Measurements from ENCODE around the gene PRLHR.

The PRLHR gene

DNA sequence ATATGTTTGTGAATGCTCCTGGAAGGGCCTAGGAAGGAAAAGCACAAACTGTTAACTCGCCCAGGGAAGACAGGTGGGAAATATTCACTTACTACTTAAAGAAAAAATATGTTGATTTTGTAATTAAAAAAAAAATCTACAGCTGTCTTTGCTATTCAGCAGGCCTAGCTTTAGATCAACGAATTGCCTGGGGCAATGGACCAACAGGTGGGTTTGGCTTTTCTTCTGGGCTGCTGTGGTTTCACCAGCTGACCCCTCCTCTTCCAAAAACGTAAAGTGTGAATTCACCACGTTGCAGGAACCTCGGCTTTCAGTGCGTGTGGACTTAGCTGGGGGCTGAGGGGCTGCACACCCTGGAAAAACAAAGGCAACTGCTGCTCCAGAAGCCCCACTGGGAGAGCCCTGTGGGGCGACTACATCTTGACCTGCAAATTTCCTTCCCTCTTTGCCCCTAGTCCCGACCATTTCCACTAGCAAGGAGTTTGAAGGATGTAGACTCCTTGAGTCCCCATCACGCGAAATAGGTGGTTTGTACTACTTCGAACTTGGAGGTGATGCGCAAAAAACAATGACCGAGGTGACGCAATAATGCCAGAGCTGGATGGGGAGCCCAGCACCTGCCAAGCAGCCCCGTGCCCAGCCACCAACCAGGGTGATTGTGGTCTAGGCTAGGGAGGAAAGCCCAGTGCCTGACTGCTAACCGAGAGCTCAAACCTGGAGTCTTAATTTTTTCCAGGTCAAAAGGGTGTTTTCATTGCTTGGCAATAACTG, 7.4 kb downstream of the PRLHR start:
- no peak for DNase-seq (ENCODE audit: low read depth in 3 of 3)

DNA sequence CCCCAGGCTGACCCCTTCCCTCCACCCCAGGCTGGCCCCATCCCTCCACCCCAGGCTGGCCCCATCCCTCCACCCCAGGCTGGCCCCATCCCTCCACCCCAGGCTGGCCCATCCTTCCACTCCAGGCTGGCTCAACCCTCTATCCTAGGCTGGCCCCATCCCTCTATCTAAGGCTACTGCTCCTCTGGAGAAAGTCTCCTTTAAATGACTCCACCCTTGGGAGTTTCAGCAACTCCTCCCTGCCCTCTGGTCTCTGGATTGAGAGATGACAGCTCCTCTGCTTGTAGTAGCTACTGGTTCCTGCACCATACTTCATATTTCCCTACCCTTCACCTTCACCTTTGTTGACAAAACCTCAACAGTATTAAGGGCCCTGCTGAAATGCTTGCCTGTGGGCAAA, 8.5 kb downstream of the PRLHR start:
- DNase-seq (ENCODE audit: low read depth in 3 of 3), result no peak

DNA sequence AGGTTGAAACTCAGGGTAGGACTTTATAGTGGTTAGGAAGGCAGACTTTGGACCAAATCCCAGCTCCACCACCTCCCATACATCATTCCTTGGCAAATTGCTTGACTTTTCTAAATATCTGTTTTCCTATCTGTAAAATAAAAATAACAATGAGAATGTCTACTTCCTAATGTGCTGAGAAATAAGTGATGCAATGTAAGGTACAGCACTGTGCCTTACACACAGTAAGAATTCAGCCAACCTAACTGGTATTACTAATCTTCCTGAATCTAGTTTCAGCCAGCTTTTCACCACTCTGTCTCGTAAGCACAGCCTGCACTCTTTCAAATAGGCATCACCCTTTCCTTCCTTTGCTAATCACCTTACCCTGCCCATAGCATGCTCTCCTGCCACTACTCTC, 9.7 kb downstream of the PRLHR start:
- DNase-seq (ENCODE audit: low read depth in 3 of 3), result no peak

DNA sequence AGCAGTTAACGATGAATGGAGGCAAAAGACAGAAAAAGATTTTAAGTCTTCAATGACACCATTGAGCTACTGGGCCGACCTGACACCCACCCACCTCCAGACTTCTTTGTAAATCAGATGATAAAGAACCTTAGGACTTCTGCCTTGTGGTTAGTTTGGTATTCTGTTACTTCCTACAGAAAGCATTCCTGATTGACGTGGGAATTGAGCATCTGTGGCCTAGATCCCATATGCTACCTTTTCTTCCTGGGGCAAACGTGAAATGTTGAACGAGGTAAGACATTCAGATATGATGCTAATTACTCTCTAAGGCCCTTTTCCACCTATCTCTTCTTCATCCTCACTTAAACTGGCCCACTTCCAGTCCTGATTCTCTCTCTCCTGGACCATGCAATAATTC, 10.2 kb downstream of the PRLHR start:
- no peak for DNase-seq (ENCODE audit: low read depth in 3 of 3)

- no peak for DNase-seq (ENCODE audit: low read depth in 3 of 3)
Measured at GRCh38 chr10:118584181-118584954, 11.1 kb downstream of the PRLHR start.

DNA sequence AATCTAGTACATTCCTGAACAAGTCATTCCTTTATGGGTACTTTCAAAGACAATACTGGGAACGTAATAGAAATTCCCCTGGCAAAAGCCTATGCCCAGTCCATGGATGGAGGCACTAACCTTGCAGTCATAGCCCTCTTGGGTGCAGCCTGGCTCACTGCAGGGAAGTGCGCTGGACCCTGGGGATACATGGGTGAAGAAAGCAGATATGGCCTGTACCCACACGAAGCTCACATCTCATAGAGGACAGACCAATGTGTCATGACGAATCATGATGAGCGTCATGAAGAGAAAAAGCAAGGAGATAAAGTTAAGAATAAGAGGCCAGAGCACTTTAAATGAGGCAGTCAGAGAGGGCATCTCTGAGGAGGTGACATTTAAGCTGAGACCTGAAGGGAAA, 11.8 kb downstream of the PRLHR start:
- DNase-seq (ENCODE audit: low read depth in 3 of 3), result no peak

DNA sequence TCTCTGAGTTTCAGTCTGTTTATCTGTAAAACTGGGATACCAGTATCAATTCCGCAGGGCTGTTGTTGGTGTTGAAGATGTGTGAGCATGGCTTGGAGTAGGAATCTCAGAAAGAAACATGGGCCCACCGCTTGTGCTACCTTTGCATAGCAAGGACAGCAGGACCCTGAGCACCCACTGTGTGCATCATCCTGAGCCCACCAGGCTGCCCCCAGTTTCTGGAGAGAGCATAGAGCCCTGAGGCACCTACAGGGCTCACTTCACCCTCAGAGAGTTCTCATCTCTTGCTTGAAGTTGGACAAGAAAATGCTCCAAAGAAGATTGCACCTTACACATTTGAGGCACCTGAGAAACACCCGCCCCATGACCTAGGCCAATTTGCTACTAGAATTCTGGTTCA, 12.9 kb downstream of the PRLHR start:
- no peak for DNase-seq (ENCODE audit: low read depth in 3 of 3)

DNA sequence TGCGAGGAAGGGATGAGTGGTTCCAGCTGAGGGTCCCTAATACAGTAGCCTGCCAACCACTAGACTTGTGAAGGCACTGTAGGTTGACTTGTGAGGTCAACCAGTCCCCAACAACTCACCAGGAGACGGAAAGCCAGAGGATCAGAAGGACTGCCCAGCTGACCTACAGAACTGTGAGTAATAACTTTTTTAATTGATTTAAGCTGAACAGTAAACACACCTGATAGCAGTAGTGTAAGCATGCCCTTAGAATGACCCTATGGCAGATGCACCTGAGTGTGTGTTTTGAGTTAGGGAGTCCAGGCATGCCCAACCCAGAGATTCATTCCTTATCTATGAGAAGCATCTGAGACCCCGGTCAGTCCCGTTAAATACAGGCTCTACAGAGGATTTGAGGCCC, 14.1 kb downstream of the PRLHR start:
- DNase-seq (ENCODE audit: low read depth in 3 of 3), result no peak

DNA sequence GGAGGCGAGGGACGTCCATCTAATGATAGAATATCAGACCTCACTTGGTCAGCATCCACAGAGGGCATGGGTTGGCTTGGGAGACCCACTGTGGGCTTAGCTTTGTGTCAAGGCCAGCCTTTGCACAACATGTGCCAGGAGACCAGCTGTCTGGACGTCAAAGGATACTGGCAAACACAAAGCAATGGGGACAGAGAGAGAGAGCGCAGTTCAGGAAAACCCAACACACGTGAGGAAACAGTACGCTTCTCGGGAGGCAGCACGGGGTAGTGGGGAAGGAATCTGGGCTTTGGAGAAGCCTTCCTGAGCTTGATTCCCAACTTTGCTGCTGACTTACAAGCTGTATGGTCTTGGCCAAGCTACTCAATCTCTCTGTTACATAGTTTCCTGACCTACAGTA, 14.7 kb downstream of the PRLHR start:
- no peak for DNase-seq (ENCODE audit: low read depth in 3 of 3)

DNA sequence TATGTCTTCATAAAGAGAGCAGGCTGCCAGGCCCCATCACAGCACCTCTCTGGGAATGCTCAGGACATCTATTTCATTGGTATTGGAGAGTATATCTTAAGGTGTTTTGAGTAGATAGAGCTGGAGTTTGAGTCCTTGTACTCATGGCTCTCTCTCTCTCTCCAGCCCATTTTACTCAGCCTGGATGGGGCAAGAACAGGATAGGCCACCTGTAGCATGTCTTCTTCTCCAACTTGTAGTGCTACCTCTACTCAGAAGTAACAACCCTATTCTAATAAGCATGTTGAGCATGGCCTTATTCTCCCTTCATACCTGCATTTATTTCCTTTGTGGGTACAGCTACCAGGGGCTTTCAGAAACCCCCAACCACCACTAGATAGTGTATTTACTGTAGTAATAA, 21.9 kb downstream of the PRLHR start:
- no peak for DNase-seq (ENCODE audit: low read depth in 3 of 3)

DNA sequence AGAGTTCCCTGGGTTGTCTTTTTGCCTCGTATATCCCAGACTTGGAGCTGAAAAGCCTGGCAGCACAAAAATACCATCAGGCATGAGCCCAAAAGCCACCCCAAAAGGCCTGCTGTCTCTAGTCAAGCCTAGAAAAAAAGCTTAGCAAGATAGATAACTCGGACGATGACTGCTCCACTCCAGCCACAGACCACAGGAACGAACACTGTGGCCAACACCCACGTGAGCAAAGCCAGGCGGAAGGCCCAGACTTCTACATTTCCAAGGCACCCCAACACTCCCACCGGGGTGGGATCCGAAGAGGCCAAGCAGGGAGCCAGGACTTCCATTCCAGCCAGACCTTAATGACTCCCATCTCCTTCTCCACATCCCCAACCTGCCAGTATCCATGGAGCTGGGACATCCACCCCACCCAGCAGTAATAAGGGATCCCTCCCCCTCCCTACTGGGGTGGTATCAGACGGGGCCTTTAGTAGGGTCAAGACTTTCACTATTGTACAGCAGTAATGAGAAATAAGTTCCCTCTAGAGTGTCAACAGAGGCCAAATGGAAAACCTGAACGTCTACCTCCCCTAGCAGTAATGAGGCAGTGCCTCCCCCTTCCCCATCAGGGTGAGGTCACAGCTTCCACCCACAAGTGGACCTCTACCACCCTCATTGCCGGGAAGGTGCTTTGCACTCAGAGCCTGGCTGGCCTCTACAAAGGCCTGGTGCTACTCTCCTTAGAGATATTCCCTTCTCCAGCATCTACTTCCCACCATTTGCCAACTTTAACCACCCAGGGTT, 23.0 kb downstream of the PRLHR start:
- DNase-seq (ENCODE audit: low read depth in 3 of 3), result no peak

GRCh38 chr10:118571123-118571522, 24.3 kb downstream of the PRLHR start:
- DNase-seq (ENCODE audit: low read depth in 3 of 3), result no peak

- no peak for DNase-seq (ENCODE audit: low read depth in 3 of 3)
Measured at GRCh38 chr10:118570591-118570990, 24.9 kb downstream of the PRLHR start.

DNA sequence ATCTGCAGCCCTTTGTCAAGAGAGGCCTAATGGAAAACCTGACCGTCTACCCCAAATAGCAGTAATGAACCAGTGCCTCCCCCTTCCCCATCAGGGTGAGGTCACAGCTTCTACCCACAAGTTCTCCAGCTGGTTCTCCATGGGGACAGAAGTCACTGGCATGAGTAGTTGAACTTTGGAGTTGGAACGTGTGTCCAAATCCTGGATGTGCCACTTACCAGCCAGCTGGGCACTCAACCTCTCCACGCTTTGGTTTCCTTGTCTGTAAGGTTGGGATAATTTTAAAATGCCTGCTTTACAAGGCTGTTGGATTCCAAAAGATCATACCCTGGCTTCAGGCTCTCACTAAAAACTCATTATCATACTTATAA, 25.6 kb downstream of the PRLHR start:
- DNase-seq (ENCODE audit: low read depth in 3 of 3), result no peak

DNA sequence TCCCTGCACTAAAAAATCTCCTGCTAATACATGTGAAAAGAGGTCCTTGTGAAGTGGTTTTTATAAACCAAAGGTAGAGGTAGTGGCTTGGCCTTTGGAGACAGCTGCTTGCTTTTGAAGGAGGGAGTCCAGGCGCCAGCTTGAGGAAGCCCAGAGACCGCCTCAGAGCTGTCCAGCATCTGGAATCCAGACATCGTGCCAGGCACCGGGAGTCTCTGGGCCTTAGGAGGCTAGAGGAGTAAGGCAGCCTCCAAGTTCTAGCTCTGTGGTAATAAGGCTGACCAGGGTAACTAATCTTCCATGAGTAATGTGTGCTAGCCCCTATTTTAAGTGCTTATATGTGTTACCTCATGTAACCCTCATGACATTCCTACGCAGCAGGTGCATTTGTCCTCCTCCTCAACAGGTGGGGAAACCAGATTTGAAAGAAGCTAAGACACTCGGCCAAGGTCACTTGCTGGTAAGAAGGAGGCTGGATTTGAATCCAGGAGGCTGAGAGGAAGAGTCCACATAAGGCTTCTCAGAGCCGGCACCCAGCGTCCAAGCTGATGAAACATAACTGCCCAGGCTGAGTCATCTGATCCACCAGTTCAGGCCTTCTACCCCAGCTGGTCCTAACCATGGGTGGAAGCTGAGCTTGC, 26.1 kb downstream of the PRLHR start:
- DNase-seq (ENCODE audit: low read depth in 3 of 3), result no peak

GRCh38 chr10:118568327-118568848, 27.1 kb downstream of the PRLHR start:
- DNase-seq (ENCODE audit: low read depth in 3 of 3), result peak in 1 of 3 experiments; percentile 43

DNA sequence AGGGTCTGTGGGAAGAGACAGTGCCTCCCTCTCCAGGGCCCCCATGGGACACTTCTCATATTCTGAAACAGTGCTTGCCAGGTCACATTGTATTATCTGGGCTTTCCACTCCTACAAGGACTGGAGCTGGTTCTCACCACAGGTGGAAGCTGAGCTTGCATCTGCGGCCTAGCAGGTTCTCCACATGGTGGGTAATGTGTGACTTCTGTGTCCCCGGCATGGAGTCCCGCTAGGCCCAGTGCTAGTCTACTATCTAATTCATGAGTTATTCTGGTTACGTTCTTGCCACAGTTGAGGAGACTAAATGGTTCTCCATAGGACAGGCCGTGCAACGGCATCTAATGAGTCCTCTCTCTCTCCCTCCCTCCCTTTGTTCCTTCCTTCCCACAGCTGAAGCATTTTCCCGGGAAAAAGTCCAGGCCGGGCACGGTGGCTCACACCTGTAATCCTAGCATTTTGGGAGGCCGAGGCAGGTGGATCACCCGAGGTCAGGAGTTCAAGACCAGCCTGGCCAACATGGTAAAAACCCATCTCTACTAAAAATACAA, 27.7 kb downstream of the PRLHR start:
- DNase-seq (ENCODE audit: low read depth in 3 of 3), result no peak

DNA sequence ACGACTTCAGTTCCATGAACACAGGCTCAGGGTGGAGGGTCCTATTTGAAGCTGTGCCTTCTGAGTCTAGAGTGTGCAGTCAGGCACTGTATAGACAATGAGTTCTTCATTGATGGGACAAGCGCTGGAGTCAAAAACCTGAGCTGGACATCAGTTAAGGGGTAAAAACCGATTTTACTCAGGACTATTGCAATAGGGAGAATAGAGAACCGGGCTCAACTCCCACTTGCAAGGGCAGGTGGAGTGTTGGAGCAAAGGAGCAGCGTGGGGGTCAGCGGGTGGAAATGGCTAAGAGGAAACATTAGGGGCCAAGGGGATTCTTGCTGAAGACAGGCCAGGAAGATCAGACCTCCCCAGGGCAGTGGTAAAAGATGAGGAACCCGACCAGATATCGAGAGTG, 28.5 kb downstream of the PRLHR start:
- DNase-seq (ENCODE audit: low read depth in 3 of 3), result no peak

DNA sequence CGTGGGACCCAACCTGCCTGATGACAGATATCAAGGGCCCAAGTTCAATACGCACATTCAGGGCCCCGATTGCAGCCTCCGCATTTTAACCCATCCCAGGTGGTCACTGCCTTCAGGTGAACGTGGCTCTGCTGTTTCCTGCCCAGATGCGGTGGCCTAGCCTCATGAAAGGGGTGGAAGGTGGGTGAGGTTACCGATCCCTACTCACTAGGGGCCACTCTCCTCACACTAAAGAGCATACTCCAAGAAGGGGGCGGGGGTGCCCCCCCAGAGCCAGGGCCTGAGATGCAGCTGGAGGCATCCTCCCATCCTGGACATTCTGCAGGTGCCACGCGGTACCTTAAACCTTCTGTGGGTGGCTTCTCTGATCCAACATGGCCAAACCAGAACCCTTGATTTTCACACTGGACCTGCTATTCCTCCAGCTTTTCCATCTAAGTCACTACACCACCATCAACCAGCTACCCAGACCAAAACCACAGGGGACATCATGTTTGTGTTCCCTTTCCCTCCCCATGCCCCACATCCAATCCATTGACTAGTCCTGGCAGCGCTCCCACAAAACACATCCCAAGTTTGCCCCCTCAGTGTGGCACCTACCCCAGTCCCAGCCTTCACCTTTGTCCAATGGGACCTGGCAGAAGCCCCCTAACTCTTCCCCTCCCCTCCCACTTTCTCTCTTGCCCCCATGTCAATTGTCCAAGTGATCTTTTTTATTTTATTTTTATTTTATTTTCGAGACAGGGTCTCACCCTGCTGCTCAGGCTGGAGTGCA, 30.0 kb downstream of the PRLHR start:
- DNase-seq (ENCODE audit: low read depth in 3 of 3), result no peak

DNA sequence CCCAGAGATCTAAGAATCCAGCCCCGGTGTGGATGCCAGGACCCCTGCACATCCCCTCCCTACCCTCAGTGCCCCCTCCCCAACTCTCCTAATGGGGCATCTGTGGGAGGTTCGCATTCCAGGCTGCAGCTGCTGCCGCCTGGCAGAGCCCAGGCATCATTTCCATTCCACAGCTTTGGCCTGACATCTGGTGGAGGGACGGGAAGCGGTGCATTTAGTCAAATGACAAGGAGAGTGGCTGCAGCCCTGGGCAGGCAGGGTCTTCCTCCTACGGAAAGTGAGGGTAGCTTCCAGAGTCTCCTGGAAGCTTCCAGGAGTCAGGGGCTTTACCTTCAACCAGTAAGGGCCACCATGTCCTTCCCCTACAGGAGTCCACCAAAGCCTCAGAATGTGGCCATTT, 30.8 kb downstream of the PRLHR start:
- DNase-seq (ENCODE audit: low read depth in 3 of 3), result no peak

GRCh38 chr10:118564114-118564513, 31.3 kb downstream of the PRLHR start:
- no peak for DNase-seq (ENCODE audit: low read depth in 3 of 3)
